ENCODE data around the gene LDLRAP1.
"Not testable (repeated sequence)": the region's sequence is repeated elsewhere in the genome, so short reads cannot be mapped to it uniquely, and the experiment has no call there.

Gene LDLRAP1

GRCh38 chr1:25576459-25577133 lies 33.2 kb downstream of the LDLRAP1 start:
- DNase-seq (ENCODE audit: low read depth in 2 of 2) = no peak

GRCh38 chr1:25577134-25577920 lies 33.9 kb downstream of the LDLRAP1 start:
- no peak for DNase-seq (ENCODE audit: low read depth in 2 of 2)

DNA sequence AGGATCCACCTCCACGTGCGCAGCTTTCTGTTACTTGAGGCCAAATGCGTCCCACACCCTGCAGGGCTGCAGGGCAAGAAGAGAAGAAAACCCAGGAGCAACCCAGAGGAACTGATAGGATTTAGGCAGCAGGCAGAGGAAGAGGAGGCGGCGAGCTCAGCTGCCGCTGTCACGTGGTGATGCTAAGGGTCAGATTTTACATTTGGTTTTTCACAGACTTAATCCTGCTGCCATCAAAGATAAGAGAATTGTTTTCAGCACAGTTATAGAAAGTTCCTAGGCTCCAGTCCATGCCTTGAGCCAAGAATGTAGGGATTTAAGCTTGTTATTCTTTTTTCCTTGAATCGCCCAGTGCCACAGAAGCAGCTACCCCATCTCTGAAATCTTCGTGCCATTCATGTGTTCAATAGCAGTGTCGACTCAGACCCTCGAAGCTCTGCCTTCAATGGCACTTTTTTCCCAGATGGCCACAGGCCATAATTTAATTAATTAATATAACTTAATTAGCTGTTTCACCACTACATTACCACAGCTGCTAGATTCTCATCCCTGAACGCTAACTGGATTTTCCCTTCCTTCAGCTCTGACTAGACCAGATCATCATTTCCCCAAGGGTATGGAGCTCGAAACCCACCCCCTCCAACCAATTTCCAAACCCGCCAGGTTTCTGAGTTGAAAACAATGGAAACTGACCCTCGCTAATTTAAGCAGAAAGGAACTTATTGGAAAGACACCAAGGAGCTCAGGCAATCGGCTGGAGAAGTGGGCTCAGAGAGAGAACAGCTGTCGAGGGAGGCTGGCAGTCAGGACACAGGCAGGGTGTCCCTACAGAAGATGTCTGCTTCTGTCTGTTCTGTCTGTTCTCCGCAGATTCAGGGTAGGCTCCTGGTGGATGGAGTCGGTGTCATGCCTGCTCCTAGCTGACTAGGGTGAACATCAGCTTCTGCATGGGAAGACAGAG lies 36.2 kb downstream of the LDLRAP1 start:
- no peak for DNase-seq (ENCODE audit: low read depth in 2 of 2)

- DNase-seq (ENCODE audit: low read depth in 2 of 2) = no peak
Measured at GRCh38 chr1:25580927-25581326, 37.5 kb downstream of the LDLRAP1 start.

DNA sequence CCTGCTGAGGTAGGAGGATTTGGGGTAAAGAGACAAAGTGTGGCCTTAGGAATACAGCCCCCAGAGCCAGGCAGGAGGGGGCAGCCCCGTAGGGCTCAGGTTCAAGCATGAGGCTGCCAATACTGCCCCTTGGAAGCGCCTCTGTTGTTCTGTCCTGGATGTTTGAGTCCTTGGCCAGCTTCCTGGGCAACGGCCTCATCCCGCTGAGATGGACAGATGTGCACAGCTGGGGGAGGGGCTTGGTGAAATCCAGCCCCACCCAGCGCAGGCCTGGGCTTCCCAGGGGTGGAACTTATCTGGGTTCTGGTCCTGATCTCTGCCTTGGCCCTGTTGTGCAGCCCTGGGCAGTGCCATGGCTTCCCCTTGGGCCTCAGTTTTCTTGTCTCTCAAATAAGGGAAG lies 38.4 kb downstream of the LDLRAP1 start:
- no peak for DNase-seq (ENCODE audit: low read depth in 2 of 2)

GRCh38 chr1:25583519-25584370 lies 40.3 kb downstream of the LDLRAP1 start:
- no peak for DNase-seq (ENCODE audit: low read depth in 2 of 2)

GRCh38 chr1:25586181-25586588 lies 42.8 kb downstream of the LDLRAP1 start:
- DNase-seq (ENCODE audit: low read depth in 2 of 2) = no peak

- DNase-seq (ENCODE audit: low read depth in 2 of 2) = no peak
Measured at GRCh38 chr1:25587290-25587689, 43.9 kb downstream of the LDLRAP1 start.

DNA sequence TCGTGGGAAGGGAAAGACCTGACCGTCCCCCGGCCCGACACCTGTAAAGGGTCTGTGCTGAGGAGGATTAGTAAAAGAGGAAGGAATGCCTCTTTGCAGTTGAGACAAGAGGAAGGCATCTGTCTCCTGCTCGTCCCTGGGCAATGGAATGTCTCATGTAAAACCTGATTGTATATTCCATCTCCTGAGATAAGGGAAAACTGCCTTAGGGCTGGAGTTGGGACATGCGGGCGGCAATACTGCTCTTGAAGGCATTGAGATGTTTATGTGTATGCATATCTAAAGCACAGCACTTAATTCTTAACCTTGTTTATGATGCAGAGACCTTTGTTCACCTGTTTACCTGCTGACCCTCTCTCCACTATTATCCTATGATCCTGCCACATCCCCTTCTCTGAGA lies 44.8 kb downstream of the LDLRAP1 start:
- not testable (repeated sequence) for DNase-seq (ENCODE audit: low read depth in 2 of 2)

DNA sequence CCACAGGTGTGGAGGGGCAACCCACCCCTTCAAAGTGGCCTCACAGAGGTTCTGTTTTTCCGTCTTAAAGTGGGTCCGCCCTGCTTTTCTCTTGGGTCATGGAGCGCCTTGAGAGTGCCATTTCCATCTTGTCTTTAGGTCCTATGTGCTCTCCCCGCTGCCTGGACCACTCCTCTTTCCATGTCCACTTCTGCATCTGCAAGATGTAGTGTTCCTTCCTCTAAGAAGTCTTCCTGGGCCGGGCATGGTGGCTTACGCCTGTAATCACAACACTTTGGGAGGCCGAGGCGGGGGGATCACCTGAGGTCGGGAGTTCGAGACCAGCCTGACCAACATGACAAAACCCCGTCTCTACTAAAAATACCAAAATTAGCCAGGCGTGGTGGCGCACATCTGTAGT lies 45.4 kb downstream of the LDLRAP1 start:
- not testable (repeated sequence) for DNase-seq (ENCODE audit: low read depth in 2 of 2)

GRCh38 chr1:25590096-25590824 lies 46.9 kb downstream of the LDLRAP1 start:
- DNase-seq (ENCODE audit: low read depth in 2 of 2) = no peak

DNA sequence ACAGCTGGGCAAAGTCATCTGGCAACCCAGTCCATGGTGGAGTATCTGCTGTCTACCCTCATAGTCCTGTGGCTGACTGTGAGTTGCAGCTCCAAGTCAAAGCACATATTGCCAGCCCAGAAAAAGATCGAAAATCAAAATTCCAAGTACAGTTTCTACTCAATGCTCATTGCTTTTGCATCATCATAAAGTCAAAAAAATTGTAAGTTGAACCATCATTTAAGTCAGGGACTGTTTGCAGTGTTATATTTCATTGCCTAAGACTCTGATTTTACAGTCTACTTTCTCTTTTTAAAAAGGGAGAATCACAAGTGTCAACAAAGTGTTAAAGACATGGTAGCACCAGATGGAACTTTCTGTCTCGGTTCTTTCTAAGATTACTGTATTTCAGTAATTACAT lies 50.5 kb downstream of the LDLRAP1 start:
- no peak for DNase-seq (ENCODE audit: low read depth in 2 of 2)

- DNase-seq (ENCODE audit: low read depth in 2 of 2) = no peak
Measured at GRCh38 chr1:25594971-25595370, 51.6 kb downstream of the LDLRAP1 start.

DNA sequence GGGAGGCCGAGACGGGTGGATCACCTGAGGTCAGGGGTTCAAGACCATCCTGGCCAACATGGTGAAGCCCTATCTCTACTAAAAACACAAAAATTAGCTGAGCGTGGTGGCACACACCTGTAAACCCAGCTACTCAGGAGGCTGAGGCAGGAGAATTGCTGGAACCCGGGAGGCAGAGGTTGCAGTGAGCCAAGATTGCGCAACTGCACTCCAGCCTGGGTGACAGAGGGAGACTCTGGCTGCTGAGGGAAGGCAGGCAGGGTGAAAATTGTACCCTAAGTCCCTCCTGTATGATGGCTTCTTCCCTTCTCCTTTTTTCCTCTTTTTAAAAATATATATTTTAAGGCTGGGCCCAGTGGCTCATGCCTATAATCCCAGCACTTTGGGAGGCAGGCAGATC lies 53.2 kb downstream of the LDLRAP1 start:
- not testable (repeated sequence) for DNase-seq (ENCODE audit: low read depth in 2 of 2)

DNA sequence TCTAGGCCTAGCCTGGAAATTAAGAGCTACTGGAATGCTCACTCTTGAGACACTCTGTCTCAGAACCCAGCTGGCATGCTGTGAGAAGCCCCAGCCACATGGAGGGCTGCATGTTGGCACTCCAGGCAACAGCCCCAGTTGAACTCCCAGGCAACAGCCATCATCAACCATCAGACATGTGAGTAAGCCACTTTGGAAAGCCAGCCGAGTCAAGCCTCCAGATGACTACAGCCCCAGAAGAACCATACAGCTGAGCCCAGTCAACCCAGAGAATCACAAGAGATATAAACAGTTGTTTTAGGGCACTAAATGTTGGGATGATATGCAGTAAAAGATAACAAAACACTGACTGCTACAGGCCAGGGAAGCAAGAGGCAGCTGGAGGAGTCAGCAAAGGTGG lies 55.5 kb downstream of the LDLRAP1 start:
- DNase-seq (ENCODE audit: low read depth in 2 of 2) = no peak

- DNase-seq (ENCODE audit: low read depth in 2 of 2) = no peak
Measured at GRCh38 chr1:25599969-25600610, 56.7 kb downstream of the LDLRAP1 start.

DNA sequence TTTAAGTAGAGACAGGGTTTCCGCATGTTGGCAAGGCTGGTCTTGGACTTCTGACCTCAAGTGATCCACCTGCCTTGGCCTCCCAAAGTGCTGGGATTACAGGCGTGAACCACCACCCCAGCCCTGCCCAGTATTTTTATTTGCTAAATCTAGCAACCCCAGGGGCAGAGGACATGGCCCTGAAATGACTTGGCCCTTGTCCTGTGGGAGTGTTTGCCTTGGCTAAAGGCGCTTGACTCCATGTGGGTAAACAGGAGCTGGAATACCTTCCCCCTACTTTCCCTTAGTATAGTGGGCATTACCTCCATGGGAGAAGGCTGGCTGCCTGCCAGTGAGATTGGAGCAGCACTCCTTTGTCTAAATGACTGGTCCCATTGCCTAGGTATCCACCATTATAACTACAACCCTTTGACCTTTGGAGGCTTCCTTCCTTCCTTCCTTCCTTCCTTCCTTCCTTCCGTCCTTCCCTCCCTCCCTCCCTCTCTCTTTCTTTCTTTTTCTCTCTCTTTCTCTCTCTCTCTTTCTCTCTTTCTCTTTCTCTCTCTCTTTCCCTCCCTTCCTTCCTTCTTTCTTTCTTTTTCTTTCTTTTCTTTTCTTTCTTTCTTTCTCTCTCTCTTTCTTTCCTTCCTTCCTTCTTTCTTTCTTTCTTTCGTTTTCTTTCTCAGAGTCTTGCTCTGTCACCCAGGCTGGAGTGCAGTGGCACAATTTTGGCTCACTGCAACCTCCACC lies 57.7 kb downstream of the LDLRAP1 start:
- DNase-seq (ENCODE audit: low read depth in 2 of 2) = not testable (repeated sequence)

GRCh38 chr1:25603779-25604538 lies 60.6 kb downstream of the LDLRAP1 start:
- not testable (repeated sequence) for DNase-seq (ENCODE audit: low read depth in 2 of 2)

DNA sequence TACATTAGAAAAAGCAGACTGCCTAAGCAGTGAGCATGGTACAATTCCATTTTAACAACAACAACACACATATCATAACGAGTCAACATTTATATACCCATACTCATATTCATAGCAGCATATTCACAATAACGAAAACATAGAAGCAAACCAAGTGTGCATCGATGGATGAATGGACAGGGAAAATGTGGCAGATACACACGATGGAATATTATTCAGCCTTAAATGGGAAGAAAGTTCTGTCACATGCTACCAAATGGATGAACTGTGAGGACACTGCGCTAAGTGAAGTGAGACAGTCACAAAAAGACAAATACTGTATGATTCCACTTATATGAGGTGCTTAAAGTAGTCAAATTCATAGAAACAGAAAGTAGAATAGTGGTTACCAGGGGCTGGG lies 63.7 kb downstream of the LDLRAP1 start:
- DNase-seq (ENCODE audit: low read depth in 2 of 2) = no peak
